H9 (cell line): ENCODE data around the gene DHRS13. TPM values are rescaled to one million over a fixed set of nuclear protein-coding genes. Genes with fewer than 3 reads are reported as not detected.

Experiments used
- DNase-seq: peaks from one replicate; pipeline ENCODE4 v3.0.0-alpha.2; 2017
- H2AFZ ChIP-seq: one replicate; pipeline ENCODE4 v1.6.1; 2013; ENCODE audit warnings: mild to moderate bottlenecking, low read length, control low read depth, moderate library complexity
- H2AK5ac ChIP-seq: 2 replicates; pipeline ENCODE4 v1.6.1; 2013; ENCODE audit warnings: low read length, control low read depth, mixed read lengths; ENCODE audit not compliant: insufficient read length
- H2BK120ac ChIP-seq: one replicate; pipeline ENCODE4 v1.6.1; 2013; ENCODE audit warnings: low read depth, mild to moderate bottlenecking, low read length, control low read depth, inconsistent platforms; ENCODE audit not compliant: poor library complexity, severe bottlenecking
- H2BK12ac ChIP-seq: 2 replicates; pipeline ENCODE4 v1.6.1; 2013; ENCODE audit warnings: low read length, control low read depth, mixed read lengths, low read depth; ENCODE audit not compliant: insufficient read length
- H2BK15ac ChIP-seq: 2 replicates; pipeline ENCODE4 v1.6.1; 2013; ENCODE audit warnings: low read depth, low read length, control low read depth
- H2BK20ac ChIP-seq: one replicate; pipeline ENCODE4 v1.6.1; 2013; ENCODE audit warnings: low read depth, mild to moderate bottlenecking, low read length, control low read depth, inconsistent platforms; ENCODE audit not compliant: poor library complexity, severe bottlenecking
- H2BK5ac ChIP-seq: 2 replicates; pipeline ENCODE4 v1.6.1; 2013; ENCODE audit warnings: low read length, control low read depth, mixed read lengths; ENCODE audit not compliant: insufficient read length
- H3K14ac ChIP-seq: 2 replicates; pipeline ENCODE4 v1.6.1; 2013; ENCODE audit warnings: low read length, control low read depth; ENCODE audit not compliant: insufficient read depth
- H3K18ac ChIP-seq: 2 replicates; pipeline ENCODE4 v1.6.1; 2013; ENCODE audit warnings: low read depth, mild to moderate bottlenecking, mixed read lengths, low read length, control low read depth; ENCODE audit not compliant: insufficient read length
- H3K23ac ChIP-seq: 2 replicates; pipeline ENCODE4 v1.6.1; 2013; ENCODE audit warnings: low read length, control low read depth, mixed read lengths, low read depth; ENCODE audit not compliant: insufficient read length
- H3K23me2 ChIP-seq: 2 replicates; pipeline ENCODE4 v1.6.1; 2013; ENCODE audit warnings: low read depth, mild to moderate bottlenecking, mixed read lengths, low read length, control low read depth; ENCODE audit not compliant: insufficient read length, poor library complexity, severe bottlenecking
- H3K27ac ChIP-seq: 2 replicates; pipeline ENCODE4 v1.5.1; 2013; ENCODE audit warnings: low read length, control low read depth, mixed read lengths, low read depth; ENCODE audit not compliant: insufficient read length
- H3K27me3 ChIP-seq: 2 replicates; pipeline ENCODE4 v1.6.1; 2013; ENCODE audit warnings: low read length, control low read depth, inconsistent platforms; ENCODE audit not compliant: insufficient read depth
- H3K4ac ChIP-seq: 2 replicates; pipeline ENCODE4 v1.6.1; 2013; ENCODE audit warnings: low read depth, mild to moderate bottlenecking, control low read depth, inconsistent platforms, low read length, moderate library complexity
- H3K4me1 ChIP-seq: 2 replicates; pipeline ENCODE4 v1.6.1; 2013; ENCODE audit warnings: low read length, control low read depth, inconsistent platforms; ENCODE audit not compliant: insufficient read depth
- H3K4me2 ChIP-seq: 2 replicates; pipeline ENCODE4 v1.6.1; 2013; ENCODE audit warnings: low read length, control low read depth, mixed read lengths; ENCODE audit not compliant: insufficient read length, insufficient read depth
- H3K56ac ChIP-seq: 2 replicates; pipeline ENCODE4 v1.6.1; 2013; ENCODE audit warnings: low read depth, mild to moderate bottlenecking, mixed read lengths, low read length, control low read depth; ENCODE audit not compliant: insufficient read length
- H3K79me1 ChIP-seq: 2 replicates; pipeline ENCODE4 v1.6.1; 2013; ENCODE audit warnings: low read depth, mild to moderate bottlenecking, moderate library complexity, low read length, control low read depth, inconsistent platforms; ENCODE audit not compliant: insufficient read depth, poor library complexity, severe bottlenecking
- H3K79me2 ChIP-seq: 2 replicates; pipeline ENCODE4 v1.6.1; 2013; ENCODE audit warnings: low read length, control low read depth, inconsistent platforms; ENCODE audit not compliant: insufficient read depth
- H3K9ac ChIP-seq: 2 replicates; pipeline ENCODE4 v1.6.1; 2013; ENCODE audit warnings: low read length, control low read depth, mixed read lengths; ENCODE audit not compliant: insufficient read length; ENCODE audit errors: extremely low read depth
- H3K9me3 ChIP-seq: one replicate; pipeline ENCODE4 v1.6.1; 2013; ENCODE audit warnings: low read depth, low read length, inconsistent platforms; ENCODE audit not compliant: control insufficient read depth
- H3T11ph ChIP-seq: one replicate; pipeline ENCODE4 v1.6.1; 2013; ENCODE audit warnings: mild to moderate bottlenecking, low read length, control low read depth, inconsistent platforms
- H4K20me1 ChIP-seq: one replicate; pipeline ENCODE4 v1.6.1; 2013; ENCODE audit not compliant: control insufficient read depth, insufficient read length, insufficient read depth
- H4K5ac ChIP-seq: 2 replicates; pipeline ENCODE4 v1.6.1; 2013; ENCODE audit warnings: low read depth, mild to moderate bottlenecking, mixed read lengths, low read length, control low read depth; ENCODE audit not compliant: insufficient read length
- H4K8ac ChIP-seq: replicated peaks from 2 replicates; pipeline ENCODE4 v1.6.1; 2013; ENCODE audit warnings: low read length, control low read depth, mixed read lengths, low read depth; ENCODE audit not compliant: insufficient read length
- H4K91ac ChIP-seq: 2 replicates; pipeline ENCODE4 v1.6.1; 2013; ENCODE audit warnings: low read depth, mild to moderate bottlenecking, moderate library complexity, mixed read lengths, low read length, control low read depth; ENCODE audit not compliant: insufficient read length
- H3K27ac Mint-ChIP-seq, 3 experiments: 2 replicates in 2 of 3; 3 replicates in 1 of 3; pipeline ENCODE4 v1.8.0; 2020 to 2021; ENCODE audit warnings: mixed read lengths in 3 of 3, mild to moderate bottlenecking in 1 of 3, moderate library complexity in 1 of 3
- H3K27me3 Mint-ChIP-seq: 2 replicates; pipeline ENCODE4 v1.8.0; 2021; ENCODE audit warnings: low read depth, mild to moderate bottlenecking, moderate library complexity, mixed read lengths
- H3K36me3 Mint-ChIP-seq, 3 experiments: 2 replicates in 2 of 3; 3 replicates in 1 of 3; pipeline ENCODE4 v1.8.0; 2020 to 2021; ENCODE audit warnings: low read depth in 3 of 3, mixed read lengths in 3 of 3; ENCODE audit not compliant: insufficient read depth in 1 of 3
- H3K4me1 Mint-ChIP-seq, 2 experiments: 2 replicates each; pipeline ENCODE4 v1.8.0; 2020; ENCODE audit warnings: mixed read lengths in 2 of 2
- H3K4me3 Mint-ChIP-seq, 2 experiments: 2 replicates in 1 of 2; 3 replicates in 1 of 2; pipeline ENCODE4 v1.8.0; 2020 to 2021; ENCODE audit warnings: mild to moderate bottlenecking in 2 of 2, mixed read lengths in 2 of 2, moderate library complexity in 1 of 2
- H3K9me3 Mint-ChIP-seq, 2 experiments: 2 replicates in 1 of 2; 3 replicates in 1 of 2; pipeline ENCODE4 v1.8.0; 2020; ENCODE audit warnings: mild to moderate bottlenecking in 2 of 2, mixed read lengths in 2 of 2, moderate library complexity in 1 of 2
- CTCF ChIP-seq: fragments of 200-600 bp; sonication (generic); conservative IDR thresholded peaks from 3 replicates; pipeline ENCODE4 v1.8.0; 2021; ENCODE audit warnings: antibody characterized with exemption, mild to moderate bottlenecking
- WGBS: extraction: QIAGEN DNeasy Blood & Tissue Kit; methylation state at CpG from one replicate; pipeline ENCODE4 v1.1.7; 2013; ENCODE audit warnings: missing lambda C conversion rate, low lambda C conversion rate, mixed read lengths; ENCODE audit not compliant: insufficient read length; ENCODE audit errors: extremely low coverage; 5-methylcytosine and 5-hydroxymethylcytosine counted together
- total RNA-seq: library from RNA; stranded (reverse); gene quantifications from 2 replicates; pipeline ENCODE4 v1.2.1, GENCODE V29; 2021

Gene DHRS13
- total RNA-seq, 1 experiment from 2014 or later: 29.6 TPM

GRCh38 chr17:28865946-28866752 is 36.7 kb downstream of the DHRS13 start:
- peaks cover 3% of the 10 kb centered on the region for H3K23me2 ChIP-seq
- no peak overlapping the region for H2BK5ac ChIP-seq
- H3K9me3 ChIP-seq: no peaks in the 10 kb centered on the region
- no peak overlapping the region for H3K9ac ChIP-seq
- H3K4me1 ChIP-seq: no peaks in the 10 kb centered on the region; the same call in 1 of the 2 replicates
- no peaks in the 10 kb centered on the region for H3K79me2 ChIP-seq
- no peak overlapping the region for H2BK20ac ChIP-seq
- no peak overlapping the region for H3K4ac ChIP-seq
- no peak overlapping the region for H2AK5ac ChIP-seq
- H3K4me3 Mint-ChIP-seq: no peak overlapping the region
- no peak overlapping the region for H4K5ac ChIP-seq
- H2BK120ac ChIP-seq: no peak overlapping the region
- H3K27me3 Mint-ChIP-seq: peaks cover 8% of the 10 kb centered on the region
- H3K79me1 ChIP-seq: no peaks in the 10 kb centered on the region
- no peak overlapping the region for H3K4me2 ChIP-seq
- H4K91ac ChIP-seq: no peak overlapping the region
- peaks cover 14 to 23% of the 10 kb centered on the region in 2 experiments for H3K4me1 Mint-ChIP-seq
- no peak overlapping the region for H2BK15ac ChIP-seq
- DNase-seq: no peak
- no peak overlapping the region; a peak in 1 of 7 replicates for H3K27ac Mint-ChIP-seq
- no peak overlapping the region for H3T11ph ChIP-seq
- no peaks in the 10 kb centered on the region for H3K27me3 ChIP-seq
- H3K56ac ChIP-seq: no peak overlapping the region
- H3K36me3 Mint-ChIP-seq: peaks cover 0 to 5% (median 0%) of the 10 kb centered on the region in 3 experiments; a peak in 1 of 7 replicates
- H4K20me1 ChIP-seq: no peaks in the 10 kb centered on the region
- no peak overlapping the region for H3K18ac ChIP-seq
- no peak overlapping the region for H2AFZ ChIP-seq
- no peak overlapping the region for H4K8ac ChIP-seq
- H3K14ac ChIP-seq: no peak overlapping the region
- H2BK12ac ChIP-seq: no peak overlapping the region
- no peak overlapping the region for H3K27ac ChIP-seq
- no peak for TF ChIP-seq CTCF
- H3K23ac ChIP-seq: no peak overlapping the region
- no CpG with 5 or more reads among the region's 13 CpGs for WGBS
- no peaks in the 10 kb centered on the region for H3K9me3 Mint-ChIP-seq
